GM21786 (cell line): ENCODE results near the gene PCARE.
A peak's percentile ranks its signal among the peaks of the same experiment; 100 is the strongest.
"Not testable (repeated sequence)": the region's sequence is repeated elsewhere in the genome, so short reads cannot be mapped to it uniquely, and the experiment has no call there.

ENCODE experiments used
- ATAC-seq: cut with Tn5 transposase; IDR thresholded peaks from one replicate; pipeline ENCODE4 v1.9.1; 2021; ENCODE audit not compliant: unreplicated experiment

PCARE gene

DNA sequence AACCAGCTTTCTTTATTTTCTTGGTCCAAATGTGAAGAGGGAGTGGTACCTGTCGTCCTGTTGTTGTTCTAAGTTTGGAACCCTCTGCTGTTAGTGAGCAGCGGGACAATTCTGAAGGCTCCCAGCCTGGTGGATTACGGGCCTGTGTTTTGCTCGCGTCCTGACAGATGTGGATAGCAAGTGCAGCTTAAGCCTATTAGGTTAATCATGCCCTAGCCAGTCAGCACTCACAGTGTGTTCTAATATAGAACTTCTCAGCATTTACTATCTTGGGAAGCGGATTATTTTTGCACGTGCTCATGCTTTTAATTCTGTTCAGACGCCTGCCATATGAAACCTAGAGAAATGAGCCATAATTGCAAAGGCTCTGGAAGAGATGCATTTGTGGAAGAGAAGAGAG lies at the start of gene PCARE:
Gene PCARE (minus strand): TSS at position 113 of the 400 bp plus-strand sequence. CDS start 262 bp downstream, outside the sequence.
- no peak for ATAC-seq

GRCh38 chr2:29123617-29124349 lies 49.5 kb upstream of the PCARE start:
- ATAC-seq = no peak

GRCh38 chr2:29120846-29121245 lies 46.5 kb upstream of the PCARE start:
- no peak for ATAC-seq

- no peak for ATAC-seq
Observed at GRCh38 chr2:29119211-29119610, 44.9 kb upstream of the PCARE start.

- no peak for ATAC-seq
Observed at GRCh38 chr2:29117636-29118303, 43.4 kb upstream of the PCARE start.

GRCh38 chr2:29115797-29116781 lies 41.8 kb upstream of the PCARE start:
- peak; percentile 47 for ATAC-seq

DNA sequence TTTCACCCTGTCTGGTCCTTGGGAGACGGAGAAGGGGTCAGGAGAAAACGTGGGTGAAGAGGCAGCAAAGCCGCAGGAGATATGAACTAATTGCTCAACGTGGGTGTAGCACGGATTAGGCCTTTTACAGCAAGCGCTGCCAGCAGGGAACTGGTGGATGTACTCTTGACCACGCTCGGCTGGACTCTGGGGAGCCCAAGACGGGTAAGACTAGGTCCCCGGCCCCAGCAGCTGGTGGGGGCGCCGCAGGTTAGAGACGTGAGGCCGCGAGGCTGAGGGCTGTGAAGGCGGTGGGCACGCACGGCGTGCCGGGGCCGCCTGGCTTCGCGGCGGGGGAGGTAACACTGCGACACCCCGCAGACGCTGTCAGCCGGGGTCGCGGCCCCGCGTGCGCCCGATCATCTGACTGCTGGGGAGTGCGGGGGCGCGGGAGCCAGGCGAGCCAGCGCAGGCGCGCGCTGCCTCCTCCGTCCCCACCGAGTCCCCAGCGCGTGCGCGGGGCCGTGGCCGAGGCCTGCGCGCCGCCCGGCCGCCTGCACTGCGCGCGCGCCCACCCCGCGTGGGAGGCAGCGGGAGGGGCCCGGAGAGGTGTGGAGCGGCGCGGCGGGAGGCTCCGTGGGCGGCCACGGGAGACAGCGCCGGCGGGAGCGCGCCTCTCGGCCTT lies 40.8 kb upstream of the PCARE start, which contains the start of gene CLIP4:
Gene CLIP4 (plus strand): TSS at position 470 of the 664 bp plus-strand sequence. CDS start 5,974 bp downstream, outside the sequence.
- ATAC-seq = peak; percentile 37

DNA sequence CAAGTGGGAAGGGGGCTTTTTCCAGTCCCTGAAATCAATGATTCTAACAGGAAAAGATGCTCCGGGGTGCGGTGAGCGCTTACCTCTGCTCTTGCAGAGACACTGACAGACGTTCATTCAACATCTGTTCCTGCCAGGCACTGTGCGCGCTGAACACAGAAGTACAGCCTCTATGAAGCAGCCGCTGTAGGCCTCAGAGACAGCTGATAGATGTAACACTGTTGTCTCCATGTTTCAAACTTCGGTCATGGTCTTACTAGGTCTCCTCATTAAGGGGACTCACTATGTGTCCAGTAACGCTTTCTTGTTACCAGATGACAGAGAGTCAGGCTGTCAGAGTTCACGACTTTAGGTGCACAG lies 40.2 kb upstream of the PCARE start:
- ATAC-seq = no peak

GRCh38 chr2:29113891-29114321 lies 39.6 kb upstream of the PCARE start:
- ATAC-seq = peak; percentile 25

DNA sequence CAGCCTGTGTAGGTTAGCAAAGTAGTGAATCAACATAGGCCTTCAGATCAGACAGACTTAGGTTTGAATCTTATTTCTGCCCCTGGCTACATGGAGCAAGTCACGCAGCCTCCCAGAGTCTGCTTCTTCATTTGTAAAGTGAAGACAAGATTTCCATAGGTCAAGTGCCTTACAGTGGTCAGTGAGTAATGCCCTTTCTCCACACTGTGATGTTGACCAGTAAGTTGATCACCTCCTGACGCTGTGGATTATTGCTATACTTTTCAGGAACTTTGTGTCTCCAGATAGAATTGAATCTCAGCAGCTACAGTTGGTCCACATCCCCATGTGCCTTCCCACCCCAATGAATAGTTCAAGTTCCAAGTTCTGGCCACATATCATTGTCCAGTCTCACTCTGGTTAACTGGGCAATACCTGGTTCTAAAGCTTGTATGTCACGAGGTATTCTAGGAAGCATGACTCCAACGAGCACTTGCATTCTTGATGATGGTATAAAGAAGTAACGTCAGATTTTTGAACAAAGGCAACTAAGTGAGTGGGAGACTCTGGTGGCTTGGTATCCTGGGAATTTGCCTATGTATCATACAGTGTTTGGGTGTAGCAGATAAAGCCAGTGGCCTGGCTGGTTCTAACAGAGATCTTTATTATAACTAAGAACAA lies 38.8 kb upstream of the PCARE start:
- ATAC-seq = no peak

- ATAC-seq = no peak
Observed at GRCh38 chr2:29112379-29112778, 38.1 kb upstream of the PCARE start.

DNA sequence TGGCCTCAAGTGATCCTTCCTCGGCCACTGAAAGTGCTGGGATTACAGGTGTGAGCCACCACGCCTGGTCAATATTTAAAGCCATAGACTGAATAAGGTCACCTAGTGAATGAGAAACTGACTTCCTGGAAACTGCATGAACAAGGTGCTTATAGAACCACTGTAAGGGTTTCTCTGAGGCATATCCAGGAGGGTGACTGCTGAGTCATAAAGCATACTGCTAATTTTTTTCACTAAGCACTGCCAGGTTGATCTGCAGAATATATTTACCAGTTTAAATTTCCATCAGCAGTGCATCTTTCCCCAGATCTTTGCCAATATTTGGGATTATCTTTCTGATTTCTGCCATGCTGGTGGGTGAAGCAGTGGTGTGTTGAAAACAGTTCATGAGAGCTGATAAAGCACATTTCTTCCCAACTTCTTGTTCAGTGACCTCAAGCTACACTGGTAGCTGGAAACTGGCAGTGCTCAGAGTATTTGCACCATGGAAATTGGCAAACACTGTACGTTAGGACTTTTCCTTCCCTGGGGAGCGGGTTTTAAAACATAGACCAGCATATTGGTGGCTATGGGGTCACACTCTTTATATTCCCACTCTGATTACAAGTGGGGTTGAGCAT lies 36.7 kb upstream of the PCARE start:
- ATAC-seq = peak; percentile 61

DNA sequence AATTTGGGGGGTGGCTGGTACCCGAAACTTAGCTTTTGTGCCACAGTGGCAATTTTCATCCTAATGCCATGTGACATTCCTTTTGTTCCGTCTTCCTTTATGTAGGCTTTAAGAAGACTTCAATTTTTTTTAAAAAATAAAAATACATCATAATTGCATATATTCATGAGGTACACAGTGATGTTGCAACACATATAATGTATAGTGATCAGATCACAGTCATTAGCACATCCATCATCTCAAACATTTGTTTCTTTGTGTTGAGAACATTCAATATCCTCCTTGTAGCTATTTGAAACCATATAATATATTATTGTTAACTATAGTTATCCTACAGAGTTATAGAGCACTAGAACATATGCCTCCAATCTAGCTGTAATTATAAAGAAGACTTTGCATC lies 34.9 kb upstream of the PCARE start:
- ATAC-seq = no peak

- ATAC-seq = no peak
Observed at GRCh38 chr2:29108225-29108624, 33.9 kb upstream of the PCARE start.

- ATAC-seq = not testable (repeated sequence)
Observed at GRCh38 chr2:29107547-29107946, 33.2 kb upstream of the PCARE start.

GRCh38 chr2:29106980-29107388 lies 32.7 kb upstream of the PCARE start:
- ATAC-seq = no peak

GRCh38 chr2:29106256-29106655 lies 31.9 kb upstream of the PCARE start:
- ATAC-seq = no peak

DNA sequence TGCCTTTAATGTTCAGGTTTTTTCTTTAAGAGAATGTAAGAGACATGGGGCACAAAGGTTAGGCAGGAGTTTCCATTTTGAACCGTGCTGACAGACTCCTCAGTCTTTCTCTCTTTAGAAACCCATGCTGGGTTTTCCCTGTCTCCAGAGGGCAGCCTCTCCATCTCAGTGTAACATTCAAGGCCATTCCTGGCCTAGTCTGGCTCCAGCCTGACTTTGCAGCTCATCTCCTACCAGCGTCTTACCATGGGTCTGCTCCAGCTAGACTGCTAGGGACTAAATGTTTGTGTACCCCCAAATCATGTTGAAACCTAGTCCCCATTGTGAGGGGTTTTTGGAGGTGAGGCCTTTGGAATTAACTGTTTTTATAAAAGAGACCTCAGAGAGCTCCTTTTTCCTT lies 31.1 kb upstream of the PCARE start:
- no peak for ATAC-seq

DNA sequence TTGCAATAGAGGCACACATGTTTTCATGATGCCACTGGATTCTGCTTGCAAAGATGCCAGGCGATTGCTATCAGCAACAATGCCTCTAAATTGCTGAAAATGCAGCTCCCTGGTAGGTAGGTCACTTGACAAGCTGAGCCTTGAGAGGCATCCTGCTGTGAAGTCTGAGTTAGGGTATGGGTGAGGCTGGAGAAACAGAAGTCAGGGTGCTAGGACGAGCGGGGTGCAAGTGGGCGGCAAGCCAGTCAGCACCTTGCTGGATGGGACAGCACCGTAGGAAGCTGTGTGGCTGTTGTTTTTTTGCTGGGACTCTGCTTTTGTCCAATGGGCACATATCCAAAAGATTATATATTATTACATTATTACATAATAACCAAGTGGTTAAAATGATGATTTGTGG lies 30.4 kb upstream of the PCARE start:
- no peak for ATAC-seq

GRCh38 chr2:29100564-29100963 lies 26.2 kb upstream of the PCARE start:
- no peak for ATAC-seq
